ENCODE data around the gene ETV3.
A peak's percentile ranks its signal among the peaks of the same experiment; 100 is the strongest.

- no peak for TF ChIP-seq MAX (IDR thresholded peaks at IDR 0.05; ENCODE audit: low read depth, low read length)
- peak; percentile 87 for TF ChIP-seq CTCF (IDR thresholded peaks at IDR 0.05; ENCODE audit: low read depth, low read length)
- TF ChIP-seq POLR2A (IDR thresholded peaks at IDR 0.05; ENCODE audit: extremely low read depth, insufficient read length) = no peak
Measured at GRCh38 chr1:157090196-157090647, 48.0 kb downstream of the ETV3 start.

Measured in NB4 (cell line).